H9 (cell line): Measurements from ENCODE around the gene KRTAP12-1. TPM values are rescaled to one million over a fixed set of nuclear protein-coding genes. Genes with fewer than 3 reads are reported as not detected.

Experiments
- DNase-seq: peaks from one replicate; pipeline ENCODE4 v3.0.0-alpha.2; 2017
- H2AFZ ChIP-seq: one replicate; pipeline ENCODE4 v1.6.1; 2013; ENCODE audit warnings: mild to moderate bottlenecking, low read length, control low read depth, moderate library complexity
- H2AK5ac ChIP-seq: 2 replicates; pipeline ENCODE4 v1.6.1; 2013; ENCODE audit warnings: low read length, control low read depth, mixed read lengths; ENCODE audit not compliant: insufficient read length
- H2BK120ac ChIP-seq: one replicate; pipeline ENCODE4 v1.6.1; 2013; ENCODE audit warnings: low read depth, mild to moderate bottlenecking, low read length, control low read depth, inconsistent platforms; ENCODE audit not compliant: poor library complexity, severe bottlenecking
- H2BK12ac ChIP-seq: 2 replicates; pipeline ENCODE4 v1.6.1; 2013; ENCODE audit warnings: low read length, control low read depth, mixed read lengths, low read depth; ENCODE audit not compliant: insufficient read length
- H2BK15ac ChIP-seq: 2 replicates; pipeline ENCODE4 v1.6.1; 2013; ENCODE audit warnings: low read depth, low read length, control low read depth
- H2BK20ac ChIP-seq: one replicate; pipeline ENCODE4 v1.6.1; 2013; ENCODE audit warnings: low read depth, mild to moderate bottlenecking, low read length, control low read depth, inconsistent platforms; ENCODE audit not compliant: poor library complexity, severe bottlenecking
- H2BK5ac ChIP-seq: 2 replicates; pipeline ENCODE4 v1.6.1; 2013; ENCODE audit warnings: low read length, control low read depth, mixed read lengths; ENCODE audit not compliant: insufficient read length
- H3K14ac ChIP-seq: 2 replicates; pipeline ENCODE4 v1.6.1; 2013; ENCODE audit warnings: low read length, control low read depth; ENCODE audit not compliant: insufficient read depth
- H3K18ac ChIP-seq: 2 replicates; pipeline ENCODE4 v1.6.1; 2013; ENCODE audit warnings: low read depth, mild to moderate bottlenecking, mixed read lengths, low read length, control low read depth; ENCODE audit not compliant: insufficient read length
- H3K23ac ChIP-seq: 2 replicates; pipeline ENCODE4 v1.6.1; 2013; ENCODE audit warnings: low read length, control low read depth, mixed read lengths, low read depth; ENCODE audit not compliant: insufficient read length
- H3K23me2 ChIP-seq: 2 replicates; pipeline ENCODE4 v1.6.1; 2013; ENCODE audit warnings: low read depth, mild to moderate bottlenecking, mixed read lengths, low read length, control low read depth; ENCODE audit not compliant: insufficient read length, poor library complexity, severe bottlenecking
- H3K27ac ChIP-seq: 2 replicates; pipeline ENCODE4 v1.5.1; 2013; ENCODE audit warnings: low read length, control low read depth, mixed read lengths, low read depth; ENCODE audit not compliant: insufficient read length
- H3K27me3 ChIP-seq: 2 replicates; pipeline ENCODE4 v1.6.1; 2013; ENCODE audit warnings: low read length, control low read depth, inconsistent platforms; ENCODE audit not compliant: insufficient read depth
- H3K4ac ChIP-seq: 2 replicates; pipeline ENCODE4 v1.6.1; 2013; ENCODE audit warnings: low read depth, mild to moderate bottlenecking, control low read depth, inconsistent platforms, low read length, moderate library complexity
- H3K4me1 ChIP-seq: 2 replicates; pipeline ENCODE4 v1.6.1; 2013; ENCODE audit warnings: low read length, control low read depth, inconsistent platforms; ENCODE audit not compliant: insufficient read depth
- H3K4me2 ChIP-seq: 2 replicates; pipeline ENCODE4 v1.6.1; 2013; ENCODE audit warnings: low read length, control low read depth, mixed read lengths; ENCODE audit not compliant: insufficient read length, insufficient read depth
- H3K56ac ChIP-seq: 2 replicates; pipeline ENCODE4 v1.6.1; 2013; ENCODE audit warnings: low read depth, mild to moderate bottlenecking, mixed read lengths, low read length, control low read depth; ENCODE audit not compliant: insufficient read length
- H3K79me1 ChIP-seq: 2 replicates; pipeline ENCODE4 v1.6.1; 2013; ENCODE audit warnings: low read depth, mild to moderate bottlenecking, moderate library complexity, low read length, control low read depth, inconsistent platforms; ENCODE audit not compliant: insufficient read depth, poor library complexity, severe bottlenecking
- H3K79me2 ChIP-seq: 2 replicates; pipeline ENCODE4 v1.6.1; 2013; ENCODE audit warnings: low read length, control low read depth, inconsistent platforms; ENCODE audit not compliant: insufficient read depth
- H3K9ac ChIP-seq: 2 replicates; pipeline ENCODE4 v1.6.1; 2013; ENCODE audit warnings: low read length, control low read depth, mixed read lengths; ENCODE audit not compliant: insufficient read length; ENCODE audit errors: extremely low read depth
- H3K9me3 ChIP-seq: one replicate; pipeline ENCODE4 v1.6.1; 2013; ENCODE audit warnings: low read depth, low read length, inconsistent platforms; ENCODE audit not compliant: control insufficient read depth
- H3T11ph ChIP-seq: one replicate; pipeline ENCODE4 v1.6.1; 2013; ENCODE audit warnings: mild to moderate bottlenecking, low read length, control low read depth, inconsistent platforms
- H4K20me1 ChIP-seq: one replicate; pipeline ENCODE4 v1.6.1; 2013; ENCODE audit not compliant: control insufficient read depth, insufficient read length, insufficient read depth
- H4K5ac ChIP-seq: 2 replicates; pipeline ENCODE4 v1.6.1; 2013; ENCODE audit warnings: low read depth, mild to moderate bottlenecking, mixed read lengths, low read length, control low read depth; ENCODE audit not compliant: insufficient read length
- H4K8ac ChIP-seq: replicated peaks from 2 replicates; pipeline ENCODE4 v1.6.1; 2013; ENCODE audit warnings: low read length, control low read depth, mixed read lengths, low read depth; ENCODE audit not compliant: insufficient read length
- H4K91ac ChIP-seq: 2 replicates; pipeline ENCODE4 v1.6.1; 2013; ENCODE audit warnings: low read depth, mild to moderate bottlenecking, moderate library complexity, mixed read lengths, low read length, control low read depth; ENCODE audit not compliant: insufficient read length
- H3K27ac Mint-ChIP-seq, 3 experiments: 2 replicates in 2 of 3; 3 replicates in 1 of 3; pipeline ENCODE4 v1.8.0; 2020 to 2021; ENCODE audit warnings: mixed read lengths in 3 of 3, mild to moderate bottlenecking in 1 of 3, moderate library complexity in 1 of 3
- H3K27me3 Mint-ChIP-seq: 2 replicates; pipeline ENCODE4 v1.8.0; 2021; ENCODE audit warnings: low read depth, mild to moderate bottlenecking, moderate library complexity, mixed read lengths
- H3K36me3 Mint-ChIP-seq, 3 experiments: 2 replicates in 2 of 3; 3 replicates in 1 of 3; pipeline ENCODE4 v1.8.0; 2020 to 2021; ENCODE audit warnings: low read depth in 3 of 3, mixed read lengths in 3 of 3; ENCODE audit not compliant: insufficient read depth in 1 of 3
- H3K4me1 Mint-ChIP-seq, 2 experiments: 2 replicates each; pipeline ENCODE4 v1.8.0; 2020; ENCODE audit warnings: mixed read lengths in 2 of 2
- H3K4me3 Mint-ChIP-seq, 2 experiments: 2 replicates in 1 of 2; 3 replicates in 1 of 2; pipeline ENCODE4 v1.8.0; 2020 to 2021; ENCODE audit warnings: mild to moderate bottlenecking in 2 of 2, mixed read lengths in 2 of 2, moderate library complexity in 1 of 2
- H3K9me3 Mint-ChIP-seq, 2 experiments: 2 replicates in 1 of 2; 3 replicates in 1 of 2; pipeline ENCODE4 v1.8.0; 2020; ENCODE audit warnings: mild to moderate bottlenecking in 2 of 2, mixed read lengths in 2 of 2, moderate library complexity in 1 of 2
- WGBS: extraction: QIAGEN DNeasy Blood & Tissue Kit; methylation state at CpG from one replicate; pipeline ENCODE4 v1.1.7; 2013; ENCODE audit warnings: missing lambda C conversion rate, low lambda C conversion rate, mixed read lengths; ENCODE audit not compliant: insufficient read length; ENCODE audit errors: extremely low coverage; 5-methylcytosine and 5-hydroxymethylcytosine counted together
- total RNA-seq: library from RNA; stranded (reverse); gene quantifications from 2 replicates; pipeline ENCODE4 v1.2.1, GENCODE V29; 2021
- TF ChIP-seq, protein P1 (sequence below): fragments of 200-600 bp; sonication (generic); conservative IDR thresholded peaks from 3 replicates; pipeline ENCODE4 v1.8.0; 2021; ENCODE audit warnings: antibody characterized with exemption, mild to moderate bottlenecking

KRTAP12-1 gene
- total RNA-seq, 1 experiment from 2014 or later = not detected

GRCh38 chr21:44696572-44696971 lies 14.6 kb upstream of the KRTAP12-1 start:
- Mint-ChIP-seq H3K9me3 (peaks cover 17 to 18% of the 10 kb centered on the region in 2 experiments), H3K36me3 (peaks cover 7 to 19% (median 7%) of the 10 kb centered on the region in 3 experiments; a peak in 6 of 7 replicates), H3K4me3 (no peak overlapping the region; a peak in 2 of 5 replicates), H3K4me1 (peaks cover 53 to 57% of the 10 kb centered on the region in 2 experiments), H3K27ac (no peak overlapping the region), H3K27me3 (peaks cover 5% of the 10 kb centered on the region; the same call in 1 of the 2 replicates)
- Histone ChIP-seq H3K4me2 (peak overlapping the region; percentile 20), H2BK20ac (no peak overlapping the region), H4K20me1 (no peaks in the 10 kb centered on the region), H3K9me3 (no peaks in the 10 kb centered on the region), H4K91ac (no peak overlapping the region), H2BK15ac (no peak overlapping the region), H3K27ac (no peak overlapping the region), H3K9ac (no peak overlapping the region), H3K18ac (no peak overlapping the region), H3K4ac (no peak overlapping the region), H3K56ac (no peak overlapping the region), H3K4me1 (peaks cover 4% of the 10 kb centered on the region; the same call in 1 of the 2 replicates), H4K5ac (no peak overlapping the region), H3K79me2 (no peaks in the 10 kb centered on the region), H3K14ac (no peak overlapping the region), H2BK5ac (no peak overlapping the region), H3T11ph (no peak overlapping the region), H2AFZ (no peak overlapping the region), H2BK120ac (no peak overlapping the region), H3K79me1 (no peaks in the 10 kb centered on the region), H2AK5ac (no peak overlapping the region), H3K27me3 (no peaks in the 10 kb centered on the region; the same call in 1 of the 2 replicates), H4K8ac (no peak overlapping the region), H2BK12ac (no peak overlapping the region), H3K23me2 (no peaks in the 10 kb centered on the region), H3K23ac (no peak overlapping the region)
- no peak for DNase-seq
- no CpG with 5 or more reads among the region's 10 CpGs for WGBS
- TF ChIP-seq, protein P1, sequence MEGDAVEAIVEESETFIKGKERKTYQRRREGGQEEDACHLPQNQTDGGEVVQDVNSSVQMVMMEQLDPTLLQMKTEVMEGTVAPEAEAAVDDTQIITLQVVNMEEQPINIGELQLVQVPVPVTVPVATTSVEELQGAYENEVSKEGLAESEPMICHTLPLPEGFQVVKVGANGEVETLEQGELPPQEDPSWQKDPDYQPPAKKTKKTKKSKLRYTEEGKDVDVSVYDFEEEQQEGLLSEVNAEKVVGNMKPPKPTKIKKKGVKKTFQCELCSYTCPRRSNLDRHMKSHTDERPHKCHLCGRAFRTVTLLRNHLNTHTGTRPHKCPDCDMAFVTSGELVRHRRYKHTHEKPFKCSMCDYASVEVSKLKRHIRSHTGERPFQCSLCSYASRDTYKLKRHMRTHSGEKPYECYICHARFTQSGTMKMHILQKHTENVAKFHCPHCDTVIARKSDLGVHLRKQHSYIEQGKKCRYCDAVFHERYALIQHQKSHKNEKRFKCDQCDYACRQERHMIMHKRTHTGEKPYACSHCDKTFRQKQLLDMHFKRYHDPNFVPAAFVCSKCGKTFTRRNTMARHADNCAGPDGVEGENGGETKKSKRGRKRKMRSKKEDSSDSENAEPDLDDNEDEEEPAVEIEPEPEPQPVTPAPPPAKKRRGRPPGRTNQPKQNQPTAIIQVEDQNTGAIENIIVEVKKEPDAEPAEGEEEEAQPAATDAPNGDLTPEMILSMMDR = peak; percentile 31; the same call in 1 of the 3 replicates
